Muscle layer of colon (tissue), 2 donors: Measurements from ENCODE around the gene CIB2.

Experiments
- H3K27ac ChIP-seq: one replicate; pipeline ENCODE4 v1.7.0; 2013; ENCODE audit warnings: low read depth, mild to moderate bottlenecking, low read length, moderate library complexity
- H3K27me3 ChIP-seq, 2 donors: one replicate each; pipeline ENCODE4 v1.7.0; 2013; ENCODE audit warnings: low read length in 2 of 2, mild to moderate bottlenecking in 2 of 2; ENCODE audit not compliant: insufficient read depth in 2 of 2, control insufficient read depth in 1 of 2
- H3K36me3 ChIP-seq: one replicate; pipeline ENCODE4 v1.7.0; 2013; ENCODE audit warnings: mild to moderate bottlenecking, low read length; ENCODE audit not compliant: insufficient read depth
- H3K4me1 ChIP-seq: one replicate; pipeline ENCODE4 v1.7.0; 2013; ENCODE audit warnings: mild to moderate bottlenecking, low read length; ENCODE audit not compliant: insufficient read depth
- H3K4me3 ChIP-seq, 2 donors: one replicate each; pipeline ENCODE4 v1.7.0; 2013; ENCODE audit warnings: low read length in 2 of 2, low read depth in 1 of 2, mild to moderate bottlenecking in 1 of 2, moderate library complexity in 1 of 2
- H3K9ac ChIP-seq: one replicate; pipeline ENCODE4 v1.7.0; 2013; ENCODE audit warnings: low read length
- H3K9me3 ChIP-seq: one replicate; pipeline ENCODE4 v1.7.0; 2013; ENCODE audit warnings: mild to moderate bottlenecking, low read length
- donor health status: abdominal sarcoma.
- donor health status: Adenocarcinoma of cecum.

The CIB2 gene

DNA sequence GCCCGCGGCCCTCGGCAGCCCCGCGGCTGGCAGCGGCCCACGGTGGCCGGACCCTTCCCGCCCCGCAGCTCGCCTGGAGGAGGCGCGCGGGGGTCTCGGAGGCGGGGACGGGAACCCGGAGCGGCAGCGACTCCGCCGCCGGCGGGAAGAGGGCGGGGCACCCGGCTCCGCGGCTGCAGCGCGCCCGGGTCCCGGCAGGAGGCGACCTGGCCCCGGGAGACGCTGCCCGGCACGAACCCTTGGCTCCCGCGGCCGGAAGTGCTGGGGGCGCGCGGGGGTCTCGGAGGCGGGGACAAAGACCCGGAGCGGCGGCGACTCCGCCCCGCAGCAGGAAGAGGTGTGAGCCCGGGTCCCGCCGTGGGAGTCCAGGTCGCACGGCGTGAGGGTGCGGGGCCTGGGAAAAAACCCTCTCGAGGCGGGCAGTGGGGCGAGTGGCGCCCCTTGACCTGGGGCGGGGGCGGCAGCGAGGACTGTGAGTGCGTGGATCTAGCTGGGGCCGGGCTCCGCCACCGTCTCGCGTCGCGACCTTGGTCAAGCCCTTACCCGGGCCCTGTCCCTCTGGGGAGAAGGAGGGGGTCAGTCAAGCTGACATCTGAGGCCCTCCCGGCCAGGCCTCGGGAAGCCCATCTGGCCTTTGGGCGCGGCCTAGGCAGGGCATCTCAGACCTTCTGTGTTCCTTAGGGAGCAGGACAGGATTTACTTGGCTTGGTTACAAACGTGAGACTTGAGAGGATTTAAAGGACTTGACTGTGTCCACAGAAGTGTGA, at the start of gene CIB2:
Gene CIB2 (minus strand): TSS at position 151 of the 767 bp plus-strand sequence. CDS start 230 bp downstream, outside the sequence.
- Histone ChIP-seq H3K9me3 (no peaks in the 10 kb centered on the region), H3K27ac (peak within 1 kb of the TSS; percentile 66), H3K4me3 (peak within 1 kb of the TSS; percentile 45 to 82), H3K36me3 (no peaks in the 10 kb centered on the region), H3K27me3 (no peaks in the 10 kb centered on the region), H3K4me1 (peaks cover 9% of the 10 kb centered on the region), H3K9ac (peak within 1 kb of the TSS; percentile 72)

DNA sequence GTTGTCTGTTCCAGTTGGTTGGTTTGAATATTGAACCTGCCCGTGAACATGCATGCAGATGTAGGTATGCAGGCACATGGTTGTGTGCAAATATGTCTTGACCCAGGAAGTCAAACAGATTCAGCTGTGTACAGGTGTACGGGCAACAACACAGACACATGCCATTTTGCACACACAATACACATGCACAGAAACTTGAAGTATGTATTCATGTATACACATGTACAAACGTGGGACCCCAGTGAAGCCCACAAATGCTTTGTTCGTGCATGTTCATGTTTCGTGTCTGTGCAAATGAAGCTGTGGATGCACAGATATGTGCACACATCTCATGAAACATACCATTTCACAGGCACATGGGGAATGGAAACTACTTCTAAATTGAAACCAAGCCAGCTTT, 48.7 kb upstream of the CIB2 start:
- Histone ChIP-seq H3K4me1 (no peaks in the 10 kb centered on the region), H3K27ac (no peak overlapping the region), H3K9me3 (no peaks in the 10 kb centered on the region), H3K9ac (no peak overlapping the region), H3K27me3 (no peaks in the 10 kb centered on the region), H3K4me3 (no peak overlapping the region), H3K36me3 (no peaks in the 10 kb centered on the region)

DNA sequence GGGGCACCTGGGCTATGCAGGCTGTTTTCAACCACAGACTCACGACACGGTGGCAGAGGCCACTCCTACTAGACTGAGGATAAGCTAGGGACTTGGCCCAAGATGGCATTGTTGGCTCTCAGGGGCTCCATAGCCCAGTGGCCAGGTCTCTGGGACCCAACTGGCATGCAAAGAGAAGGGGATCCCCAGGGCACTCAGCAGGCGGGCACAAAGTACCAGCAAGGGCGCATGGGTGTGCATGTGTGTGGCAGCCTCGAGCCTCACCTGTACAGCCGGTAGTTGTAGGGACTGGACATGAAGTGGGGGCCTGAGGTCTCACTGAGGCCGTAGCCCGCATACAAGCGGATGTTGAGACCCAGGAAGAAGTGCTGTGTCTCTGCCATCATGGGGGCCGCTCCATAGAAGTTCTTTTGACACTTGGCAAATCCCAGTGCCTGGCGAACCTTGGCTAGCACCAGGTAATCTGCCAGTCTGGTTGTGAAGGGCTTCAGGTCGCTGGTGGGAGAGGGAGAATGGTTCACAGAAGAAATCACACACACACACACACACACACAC, 48.1 kb upstream of the CIB2 start:
- H3K9me3 ChIP-seq, result no peaks in the 10 kb centered on the region
- no peak overlapping the region for H3K4me3 ChIP-seq
- H3K27me3 ChIP-seq, result no peaks in the 10 kb centered on the region
- no peak overlapping the region for H3K9ac ChIP-seq
- H3K27ac ChIP-seq, result no peak overlapping the region
- H3K36me3 ChIP-seq, result no peaks in the 10 kb centered on the region
- H3K4me1 ChIP-seq, result no peaks in the 10 kb centered on the region

DNA sequence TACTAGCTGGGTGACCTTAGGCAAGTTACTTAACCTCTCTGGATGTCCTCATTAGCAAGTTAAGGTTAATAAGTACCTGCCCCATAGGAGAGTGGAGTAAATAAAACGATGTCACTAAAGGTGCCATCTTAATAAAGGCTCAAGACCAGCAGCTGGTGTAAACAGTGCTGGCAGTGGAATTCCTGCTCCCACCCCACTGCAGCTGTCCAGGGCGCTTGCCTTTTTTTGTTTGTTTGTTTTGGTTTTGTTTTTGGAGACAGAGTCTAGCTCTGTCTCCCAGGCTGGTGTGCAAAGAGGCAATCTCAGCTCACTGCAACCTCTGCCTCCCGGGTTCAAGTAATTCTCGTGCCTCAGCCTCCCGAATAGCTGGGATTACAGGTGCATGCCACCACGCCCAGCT, 46.8 kb upstream of the CIB2 start:
- H3K36me3 ChIP-seq, result no peaks in the 10 kb centered on the region
- H3K4me3 ChIP-seq, result no peak overlapping the region
- H3K4me1 ChIP-seq, result no peaks in the 10 kb centered on the region
- H3K27me3 ChIP-seq, result no peaks in the 10 kb centered on the region
- no peaks in the 10 kb centered on the region for H3K9me3 ChIP-seq
- no peak overlapping the region for H3K9ac ChIP-seq
- H3K27ac ChIP-seq, result no peak overlapping the region

DNA sequence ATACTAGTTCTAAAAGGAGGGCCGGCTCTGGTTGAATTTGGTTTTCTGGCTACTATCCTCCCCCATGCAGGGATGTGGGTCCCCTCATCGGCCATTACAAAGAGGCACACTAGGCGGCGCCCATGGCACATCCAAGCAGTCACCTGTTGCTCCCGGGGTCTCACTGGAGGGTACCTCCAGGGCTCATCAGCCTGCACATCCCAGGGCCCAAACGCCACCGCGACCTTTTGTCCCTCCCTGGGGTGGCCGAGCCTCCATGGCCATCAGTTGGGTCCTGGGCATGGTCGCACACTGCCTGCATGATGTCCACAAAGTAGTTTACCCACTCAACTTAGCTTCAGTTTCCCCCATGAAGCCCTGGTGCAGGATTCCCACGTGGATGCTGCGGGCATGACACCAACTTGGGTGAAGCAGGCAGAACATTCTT, 46.2 kb upstream of the CIB2 start:
- no peak overlapping the region for H3K9ac ChIP-seq
- H3K36me3 ChIP-seq, result peaks cover 2% of the 10 kb centered on the region
- H3K4me1 ChIP-seq, result no peaks in the 10 kb centered on the region
- no peak overlapping the region for H3K4me3 ChIP-seq
- no peaks in the 10 kb centered on the region for H3K9me3 ChIP-seq
- H3K27me3 ChIP-seq, result no peaks in the 10 kb centered on the region
- H3K27ac ChIP-seq, result no peak overlapping the region

DNA sequence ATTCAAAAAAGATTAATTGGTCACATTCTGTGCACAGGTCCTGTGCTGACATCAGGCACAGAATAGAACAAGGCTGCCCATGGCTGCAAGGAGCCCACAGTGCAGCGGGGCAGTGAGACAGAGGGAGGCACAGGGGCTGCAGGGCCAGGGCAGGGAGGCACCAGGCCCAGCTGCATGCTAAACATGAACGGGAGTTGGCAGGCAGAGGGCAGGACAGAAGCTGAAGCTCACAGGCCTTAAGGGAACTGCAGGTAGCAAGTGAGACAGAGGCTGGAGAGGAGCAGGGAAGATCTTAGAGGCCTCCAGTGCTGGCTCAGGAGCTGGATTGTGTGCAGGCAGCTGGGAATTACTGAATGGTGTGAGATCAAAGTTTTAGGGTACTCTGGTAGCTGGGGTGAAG, 44.1 kb upstream of the CIB2 start:
- Histone ChIP-seq H3K4me1 (no peaks in the 10 kb centered on the region), H3K4me3 (no peak overlapping the region), H3K36me3 (peaks cover 21% of the 10 kb centered on the region), H3K27me3 (no peaks in the 10 kb centered on the region), H3K9me3 (no peaks in the 10 kb centered on the region), H3K9ac (no peak overlapping the region), H3K27ac (no peak overlapping the region)

DNA sequence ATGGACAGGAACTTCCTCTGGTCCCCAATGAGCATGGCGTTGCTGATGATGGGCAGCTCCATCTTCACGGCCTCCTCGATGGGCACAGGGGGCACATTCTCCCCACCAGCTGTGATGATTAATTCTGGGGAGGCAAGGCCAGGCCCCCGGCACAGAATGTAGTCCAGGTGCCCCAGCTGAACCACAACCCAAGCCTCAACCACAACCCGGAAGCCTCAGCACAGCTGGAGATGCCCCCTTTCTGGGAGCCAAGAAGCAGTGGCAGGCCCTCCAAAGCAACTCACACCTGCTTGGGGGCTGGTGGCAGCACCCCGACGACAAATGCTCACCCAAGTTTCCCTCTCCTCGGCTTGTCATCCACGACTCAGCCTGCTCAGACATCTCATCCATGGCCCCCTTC, 43.2 kb upstream of the CIB2 start:
- no peaks in the 10 kb centered on the region for H3K9me3 ChIP-seq
- no peaks in the 10 kb centered on the region for H3K27me3 ChIP-seq
- peaks cover 30% of the 10 kb centered on the region for H3K36me3 ChIP-seq
- no peak overlapping the region for H3K27ac ChIP-seq
- no peaks in the 10 kb centered on the region for H3K4me1 ChIP-seq
- no peak overlapping the region for H3K4me3 ChIP-seq
- H3K9ac ChIP-seq, result no peak overlapping the region

DNA sequence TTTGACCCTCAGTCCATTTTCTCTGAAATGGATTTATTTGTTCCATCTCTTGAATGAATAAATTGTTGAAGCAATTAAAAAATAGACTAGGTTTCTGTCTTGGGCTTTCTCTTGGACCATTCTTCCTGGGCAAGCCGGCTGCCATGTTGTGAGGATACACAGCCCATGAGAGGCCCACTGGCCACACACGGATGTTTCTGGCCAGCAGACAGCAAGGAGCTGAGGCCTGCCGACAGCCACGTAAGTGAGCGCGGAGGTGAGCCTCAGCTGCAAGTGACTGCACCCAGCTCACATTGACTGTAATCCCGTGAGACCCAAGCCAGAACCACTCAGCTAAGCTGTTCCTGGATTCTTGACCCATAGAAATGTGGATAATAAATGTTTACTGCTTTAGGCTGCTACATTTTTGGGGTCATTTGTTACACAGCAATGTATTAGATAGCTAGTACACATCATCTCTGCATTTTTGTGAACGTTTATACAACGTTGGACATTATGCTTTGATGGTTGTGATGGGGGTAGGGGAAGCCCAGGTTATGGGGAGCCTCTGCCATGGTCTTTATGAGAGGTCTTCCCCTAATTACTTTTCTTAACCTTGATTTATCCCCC, 40.7 kb upstream of the CIB2 start:
- Histone ChIP-seq H3K27ac (no peak overlapping the region), H3K36me3 (peaks cover 51% of the 10 kb centered on the region), H3K4me1 (no peaks in the 10 kb centered on the region), H3K27me3 (no peaks in the 10 kb centered on the region), H3K4me3 (no peak overlapping the region), H3K9me3 (no peaks in the 10 kb centered on the region), H3K9ac (no peak overlapping the region)

DNA sequence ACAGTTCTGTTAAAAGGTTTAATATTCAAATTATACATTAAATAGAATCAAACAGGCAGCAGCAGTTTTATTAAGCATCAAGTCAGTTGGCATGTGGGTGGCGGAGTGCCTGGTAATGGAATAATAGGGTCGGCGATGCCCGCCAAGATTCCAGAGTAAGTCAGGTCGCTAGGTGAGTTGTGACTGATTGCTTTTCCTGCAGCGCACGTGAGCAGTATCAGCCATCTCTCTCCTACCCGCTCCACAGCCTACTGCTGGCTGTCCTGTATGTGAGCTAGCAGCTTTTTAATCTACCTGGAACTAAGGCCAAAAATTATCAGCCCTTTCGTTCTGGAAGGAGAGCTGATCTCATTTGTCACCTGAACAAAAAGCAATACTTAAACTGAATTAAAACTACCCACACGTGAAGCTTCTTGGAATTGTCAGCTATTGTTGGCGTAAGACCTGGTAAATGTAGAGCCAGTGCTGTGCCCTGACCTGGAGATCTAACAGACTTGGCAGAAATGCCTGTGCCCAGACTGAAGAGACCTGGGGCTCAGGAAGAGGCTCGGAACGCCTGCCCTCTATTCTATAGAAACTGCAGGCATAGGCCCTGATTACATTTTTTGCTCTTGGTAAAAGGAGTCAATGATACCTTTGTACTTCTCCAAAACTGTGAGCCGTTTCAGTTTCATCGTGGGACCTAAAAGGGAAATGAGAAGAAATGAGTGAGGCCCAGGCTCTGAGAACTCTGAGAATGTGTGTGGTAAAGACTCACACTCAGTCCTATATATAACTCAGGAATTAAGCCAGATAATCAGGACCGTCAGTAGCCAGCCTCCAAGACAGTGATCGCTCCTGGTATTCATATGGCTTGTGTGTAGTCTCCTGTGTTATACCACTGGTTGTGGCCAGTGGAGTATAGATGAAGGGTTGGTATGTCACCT, 39.9 kb upstream of the CIB2 start:
- Histone ChIP-seq H3K4me1 (no peaks in the 10 kb centered on the region), H3K4me3 (no peak overlapping the region), H3K27me3 (no peaks in the 10 kb centered on the region), H3K9ac (no peak overlapping the region), H3K27ac (no peak overlapping the region), H3K9me3 (no peaks in the 10 kb centered on the region), H3K36me3 (peaks cover 56% of the 10 kb centered on the region)

DNA sequence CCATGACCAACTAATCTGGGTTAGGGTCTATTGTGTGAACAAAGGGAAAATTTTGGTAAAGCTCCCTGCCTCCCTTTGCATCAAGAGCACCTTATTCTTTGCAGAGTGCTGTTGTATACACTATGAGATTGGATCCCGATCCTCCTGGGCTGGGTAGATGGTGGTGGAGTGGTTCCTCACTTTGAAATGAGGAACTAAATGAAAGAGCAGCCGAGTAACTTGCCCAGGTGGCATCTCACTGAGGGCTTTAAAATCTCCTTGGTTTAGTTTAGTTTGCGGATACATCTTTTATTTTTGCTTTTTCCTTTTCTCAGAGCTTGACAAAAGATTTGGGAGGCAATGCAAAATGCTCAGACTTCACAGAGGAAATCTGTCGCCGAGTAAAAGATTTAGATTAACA, 37.4 kb upstream of the CIB2 start:
- H3K36me3 ChIP-seq, result peaks cover 73% of the 10 kb centered on the region

DNA sequence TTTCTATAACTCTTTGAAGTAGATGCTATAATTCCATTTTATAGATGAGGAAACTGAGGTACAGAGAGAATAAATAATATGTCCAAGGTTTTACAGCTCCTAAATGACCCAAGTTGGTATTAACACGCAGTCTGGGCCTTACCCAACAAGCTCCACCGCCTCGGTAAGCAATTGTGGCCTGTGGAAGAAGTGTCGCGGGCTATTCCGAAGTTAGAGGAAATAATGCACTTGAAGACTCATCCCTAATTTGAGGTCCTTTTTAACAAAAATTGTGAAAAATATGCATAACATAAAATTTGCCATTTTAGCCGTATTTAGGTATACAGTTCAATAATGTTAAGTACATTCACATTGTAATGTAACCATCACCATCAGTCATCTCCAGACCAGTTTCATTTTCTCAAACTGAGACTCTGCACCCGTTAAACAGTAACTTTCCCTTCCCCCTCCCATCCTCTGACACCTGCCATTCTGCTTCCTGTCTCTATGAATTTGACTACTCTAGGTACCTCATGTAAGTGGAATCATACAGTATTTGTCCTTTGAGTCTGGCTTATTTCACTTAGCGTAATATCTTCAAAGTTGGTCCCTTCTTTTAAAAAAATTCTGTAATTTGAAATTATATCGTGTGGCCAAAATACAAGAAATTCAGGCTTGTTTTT, 36.1 kb upstream of the CIB2 start:
- H3K9ac ChIP-seq, result no peak overlapping the region
- H3K4me1 ChIP-seq, result no peaks in the 10 kb centered on the region
- peaks cover 73% of the 10 kb centered on the region for H3K36me3 ChIP-seq

More for the DNA sequence above, 37.4 kb upstream of the CIB2 start:
- Histone ChIP-seq H3K27ac (no peak overlapping the region), H3K9me3 (no peaks in the 10 kb centered on the region), H3K9ac (no peak overlapping the region), H3K4me1 (no peaks in the 10 kb centered on the region), H3K27me3 (no peaks in the 10 kb centered on the region), H3K4me3 (no peak overlapping the region)

More for the DNA sequence above, 36.1 kb upstream of the CIB2 start:
- H3K9me3 ChIP-seq, result no peaks in the 10 kb centered on the region
- H3K27me3 ChIP-seq, result no peaks in the 10 kb centered on the region
- no peak overlapping the region for H3K27ac ChIP-seq
- H3K4me3 ChIP-seq, result no peak overlapping the region
